Activated T-cell treated with anti-CD3 and anti-CD28 coated beads for 4 hours (primary cell): ENCODE results near the gene HELLS.
"Not testable (repeated sequence)": the region's sequence is repeated elsewhere in the genome, so short reads cannot be mapped to it uniquely, and the experiment has no call there.

Source experiments
- DNase-seq: peaks from one replicate; pipeline ENCODE4 v3.0.0-alpha.2; 2020

HELLS gene

DNA sequence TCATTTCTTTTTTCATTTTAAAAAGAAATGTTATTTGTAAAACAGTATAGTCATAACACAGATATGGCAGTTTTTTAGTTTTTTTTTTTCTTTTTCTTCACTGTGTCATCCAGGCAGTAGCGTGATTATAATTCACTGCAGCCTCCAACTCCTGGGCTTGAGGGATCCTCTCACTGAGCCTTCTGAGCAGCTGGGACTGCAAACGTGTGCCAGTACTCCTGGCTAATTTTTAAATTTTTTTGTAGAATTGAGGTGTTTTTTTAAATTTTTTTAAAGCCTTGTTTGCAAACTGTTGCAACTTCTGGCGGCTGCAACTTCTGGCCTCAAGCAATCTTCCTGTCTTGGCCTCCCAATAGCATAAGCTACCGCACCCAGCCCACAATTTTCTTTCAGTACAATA is 63.0 kb downstream of the HELLS start:
- DNase-seq = no peak

DNA sequence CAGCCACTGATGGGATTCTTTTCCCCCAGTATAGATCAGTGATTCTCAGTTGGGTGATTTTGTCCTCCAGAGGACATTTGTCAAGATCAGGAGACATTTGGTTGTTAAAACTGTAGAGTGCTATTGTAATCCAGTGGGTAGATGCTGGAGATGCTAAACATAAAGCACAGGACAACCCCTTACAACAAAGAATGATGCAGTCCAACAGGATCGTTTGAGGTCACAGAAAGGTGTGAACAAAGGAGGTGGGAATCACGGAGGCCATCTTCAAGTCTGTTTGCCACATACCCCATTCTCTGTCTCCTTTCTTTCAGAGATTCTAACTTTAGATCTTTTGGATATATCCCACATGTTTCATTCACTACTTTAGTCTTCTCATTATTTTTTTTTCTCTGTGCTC is 69.0 kb downstream of the HELLS start:
- no peak for DNase-seq

DNA sequence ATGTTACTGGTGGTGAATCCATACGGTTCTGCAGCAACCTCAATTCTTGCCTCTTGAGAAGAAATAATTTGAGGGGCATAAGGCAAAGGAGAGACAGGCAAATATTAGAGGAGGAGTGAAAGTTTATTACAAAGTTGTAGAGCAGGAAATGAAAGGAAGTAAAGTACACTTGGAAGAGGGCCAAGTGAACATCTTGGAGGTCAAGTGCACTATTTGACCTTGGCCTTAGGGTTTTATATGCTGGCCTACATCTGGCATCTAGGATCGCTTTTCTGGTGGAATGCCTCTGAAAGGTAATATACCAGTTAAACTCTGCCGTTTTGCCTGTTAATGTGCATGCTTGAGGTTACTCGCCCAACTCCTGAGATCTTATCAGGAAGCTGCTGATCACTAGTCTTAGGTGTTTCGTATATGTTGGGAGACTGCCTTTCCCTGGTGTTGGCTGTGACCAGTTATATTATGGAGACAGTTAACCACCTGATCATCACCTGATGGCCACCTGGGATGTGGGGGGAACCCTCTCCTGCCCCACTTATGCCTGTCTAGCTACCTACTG is 71.9 kb downstream of the HELLS start:
- DNase-seq = no peak

DNA sequence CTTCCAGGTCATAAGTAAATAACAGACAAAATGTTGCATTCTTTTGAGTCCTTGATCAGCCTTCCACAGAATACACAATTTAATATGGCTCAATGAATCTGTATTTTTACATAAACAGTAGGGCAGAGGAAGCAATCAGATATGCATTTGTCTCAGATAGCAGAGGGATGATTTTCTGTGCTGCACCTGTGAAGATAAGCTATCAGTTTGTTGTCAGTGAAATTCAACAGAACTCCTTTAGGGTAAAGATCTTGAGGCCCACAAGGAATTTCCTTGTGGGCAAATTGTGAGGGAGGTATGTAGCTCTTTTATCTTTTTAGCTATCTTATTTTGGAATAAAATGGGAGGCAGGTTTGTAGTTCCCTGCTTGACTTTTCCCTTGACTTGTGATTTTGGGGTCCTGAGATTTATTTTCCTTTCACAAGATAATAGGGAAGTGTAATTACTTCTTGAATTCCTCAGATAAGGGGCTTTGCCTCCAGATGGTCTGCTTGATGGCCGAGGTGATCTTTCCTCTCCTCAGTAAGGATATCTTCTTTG is 77.1 kb downstream of the HELLS start:
- DNase-seq = no peak

DNA sequence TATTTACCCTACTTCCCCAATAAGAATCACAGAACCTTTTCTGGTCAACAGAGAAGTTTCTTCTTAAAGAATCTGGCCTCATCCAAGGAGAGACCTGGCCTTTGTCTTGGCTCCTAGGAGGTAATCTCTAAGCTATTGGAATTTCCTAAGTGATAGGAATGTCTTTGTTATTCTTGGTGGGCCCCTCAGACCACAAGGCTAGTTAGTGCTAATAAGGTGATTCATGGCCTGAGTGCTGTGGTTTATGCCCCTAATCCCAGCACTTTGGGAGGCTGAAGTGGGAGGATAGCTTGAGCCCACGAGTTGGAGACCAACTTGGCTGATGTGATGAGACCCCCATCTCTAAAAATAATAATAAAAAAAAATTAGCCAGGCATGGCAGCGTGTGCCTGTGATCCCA is 78.0 kb downstream of the HELLS start:
- no peak for DNase-seq

DNA sequence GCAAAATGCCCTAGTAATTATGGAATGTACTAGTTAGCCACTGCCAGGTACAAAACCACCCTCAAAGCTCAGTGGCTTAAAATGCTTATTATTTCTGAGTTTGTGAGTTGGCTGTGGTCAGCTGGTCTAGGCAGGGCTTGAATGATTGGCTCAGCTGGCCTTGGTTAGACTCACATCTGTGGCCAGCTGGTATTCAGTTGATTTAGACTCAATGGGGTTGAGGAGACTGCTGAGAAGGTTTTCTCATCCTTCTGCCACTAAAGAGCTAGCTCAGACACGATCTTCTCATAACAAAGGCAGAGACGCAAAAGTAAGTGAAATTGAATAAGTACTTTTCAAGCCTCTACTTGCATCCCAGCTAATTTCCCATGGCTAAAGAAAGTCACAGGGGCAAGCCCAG is 80.9 kb downstream of the HELLS start:
- no peak for DNase-seq

DNA sequence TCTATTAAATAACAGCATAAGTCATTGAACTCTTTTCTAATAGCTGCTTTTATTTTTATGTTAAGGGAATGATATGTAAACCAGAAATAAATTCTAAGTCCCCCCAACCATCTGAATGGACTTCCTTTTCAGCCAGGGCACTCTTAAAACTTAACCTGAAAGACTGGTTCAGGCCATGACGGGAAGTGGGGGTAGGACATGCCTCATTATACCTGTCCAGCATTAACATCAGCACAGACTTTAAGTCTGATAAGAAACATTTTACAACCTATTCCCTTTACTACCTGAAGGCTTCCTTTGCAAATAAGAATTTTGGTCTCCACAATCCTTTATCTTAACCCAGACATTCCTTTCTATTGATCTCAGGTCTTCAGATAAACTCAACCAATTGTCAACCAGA is 81.9 kb downstream of the HELLS start:
- no peak for DNase-seq

DNA sequence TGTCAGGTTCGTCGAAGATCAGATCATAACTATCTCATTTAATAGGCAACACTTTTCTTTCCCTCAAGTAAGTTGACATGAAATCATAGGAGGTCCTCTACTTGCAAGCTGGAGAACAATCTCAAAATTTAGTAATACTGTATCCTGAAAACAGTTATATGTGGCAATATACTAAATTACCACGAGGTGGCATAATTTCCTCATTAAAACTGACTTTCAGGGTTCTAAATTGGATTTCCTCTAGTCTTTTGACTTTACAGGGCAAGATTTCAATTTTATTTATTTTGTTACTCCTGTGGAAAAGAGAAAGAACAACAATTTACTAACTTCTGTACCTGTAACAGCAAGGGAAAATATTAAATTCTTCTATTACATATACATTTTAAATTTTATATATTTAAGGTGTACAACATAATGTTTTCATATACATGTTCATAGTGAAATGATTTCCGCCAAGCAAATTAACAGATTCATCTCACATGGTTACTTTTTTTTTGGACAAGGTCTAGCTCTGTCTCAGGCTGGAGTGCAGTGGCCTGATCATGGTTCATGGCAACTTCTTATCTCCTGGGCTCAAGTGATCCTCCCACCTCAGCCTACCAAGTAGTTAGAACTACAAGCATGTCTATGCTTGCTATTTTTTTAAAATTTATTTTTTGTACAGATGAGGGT is 84.6 kb downstream of the HELLS start:
- no peak for DNase-seq

DNA sequence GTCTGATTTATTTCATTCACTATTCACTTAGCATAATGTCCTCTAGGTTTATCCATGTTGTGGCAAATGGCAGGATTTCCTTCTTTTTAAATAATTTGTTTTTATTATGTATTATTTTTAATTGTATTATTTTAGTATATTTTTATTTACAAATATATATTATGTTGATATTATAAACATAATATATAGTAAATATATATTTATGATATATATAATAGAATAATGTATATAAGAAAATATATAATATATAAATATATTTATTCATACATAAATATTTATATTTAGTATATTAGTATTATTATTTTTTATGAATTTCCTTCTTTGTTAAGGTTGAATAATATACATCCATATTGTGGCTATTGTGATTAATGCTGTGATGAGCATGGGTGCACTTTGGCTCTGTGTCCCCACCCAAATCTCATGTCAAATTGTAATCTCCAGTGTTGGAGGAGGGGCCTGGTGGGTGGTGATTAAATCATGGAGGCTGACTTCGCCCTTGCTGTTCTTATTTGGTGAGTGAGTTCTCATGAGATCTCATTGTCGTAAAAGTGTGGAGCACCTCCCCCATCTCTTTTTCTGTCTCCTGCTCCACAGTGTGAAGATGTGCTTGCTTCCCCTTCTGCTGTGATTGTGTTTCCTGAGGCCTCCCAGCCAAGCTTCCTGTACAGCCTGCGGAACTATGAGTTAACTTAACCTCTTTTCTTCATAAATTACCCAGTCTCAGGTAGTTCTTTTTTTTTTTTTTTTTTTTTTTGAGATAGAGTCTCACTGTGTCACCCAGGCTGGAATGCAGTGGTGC is 85.7 kb downstream of the HELLS start:
- DNase-seq = no peak

DNA sequence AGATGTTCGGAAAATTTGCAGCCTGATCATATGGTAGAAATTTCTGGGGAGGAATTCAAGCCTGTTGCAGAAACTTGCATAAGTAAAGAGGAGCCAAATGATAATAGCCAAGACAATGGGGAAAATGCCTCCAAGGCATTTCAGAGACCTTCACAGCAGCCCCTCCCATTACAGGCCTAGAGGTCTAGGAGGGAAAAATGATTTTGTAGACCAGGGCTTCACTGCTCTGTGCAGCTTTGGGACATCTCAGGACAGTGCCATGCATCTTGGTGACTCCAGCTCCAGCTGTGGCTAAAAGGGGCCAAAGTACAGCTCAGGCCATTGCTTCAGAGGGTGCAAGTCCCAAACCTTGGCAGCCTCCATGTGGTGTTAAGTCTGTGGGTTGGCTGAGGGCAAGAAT is 87.4 kb downstream of the HELLS start:
- DNase-seq = no peak

DNA sequence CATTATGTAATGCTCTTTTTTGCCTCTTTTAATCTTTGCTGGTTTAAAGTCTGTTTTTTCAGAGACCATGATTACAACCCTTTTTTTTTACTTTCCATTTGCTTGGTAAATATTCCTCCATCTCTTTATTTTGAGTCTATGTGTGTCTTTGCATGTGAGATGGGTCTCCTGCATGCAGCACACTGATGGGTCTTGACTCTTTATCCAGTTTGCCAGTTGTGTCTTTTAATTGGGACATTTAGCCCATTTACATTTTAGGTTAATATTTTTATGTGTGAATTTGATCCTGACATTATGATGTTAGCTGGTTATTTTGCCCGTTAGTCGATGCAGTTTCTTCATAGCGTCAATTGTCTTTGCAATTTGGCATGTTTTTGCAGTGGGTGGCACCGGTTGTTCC is 92.5 kb downstream of the HELLS start:
- DNase-seq = not testable (repeated sequence)

DNA sequence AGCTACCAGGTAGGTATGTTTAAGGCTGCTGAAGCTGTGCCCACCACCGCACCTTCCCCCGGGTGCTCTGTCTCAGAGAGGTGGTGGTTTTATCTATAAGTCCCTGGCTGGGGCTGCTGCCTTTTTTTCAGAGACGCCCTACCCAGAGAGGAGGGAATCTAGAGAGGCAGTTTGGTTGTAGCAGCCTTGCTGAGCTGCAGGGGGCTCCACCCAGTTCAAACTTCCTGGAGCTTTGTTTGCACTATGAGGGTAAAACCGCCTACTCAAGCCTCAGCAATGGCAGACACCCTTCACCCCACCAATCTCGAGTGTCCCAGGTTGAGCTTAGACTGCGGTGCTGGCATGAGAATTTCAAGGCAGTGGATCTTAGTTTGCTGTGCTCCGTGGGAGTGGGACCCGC is 94.3 kb downstream of the HELLS start:
- no peak for DNase-seq

DNA sequence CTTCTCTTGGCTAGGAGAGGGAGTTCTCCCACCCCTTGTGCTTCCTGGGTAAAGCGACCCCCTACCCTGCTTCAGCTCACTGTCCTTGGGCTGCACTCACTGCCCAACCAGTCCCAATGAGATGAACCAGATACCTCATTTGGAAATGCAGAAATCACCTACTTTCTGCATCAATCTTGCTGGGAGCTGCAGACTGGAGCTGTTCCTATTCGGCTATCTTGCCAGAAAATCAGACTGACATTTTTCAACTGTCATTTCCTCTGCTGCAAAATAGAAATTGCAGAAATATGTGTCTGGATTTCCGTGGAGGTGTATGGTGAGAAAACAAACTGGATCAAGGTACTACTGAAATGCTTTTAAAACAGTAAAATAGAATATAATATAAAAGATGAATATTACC is 95.0 kb downstream of the HELLS start:
- no peak for DNase-seq

DNA sequence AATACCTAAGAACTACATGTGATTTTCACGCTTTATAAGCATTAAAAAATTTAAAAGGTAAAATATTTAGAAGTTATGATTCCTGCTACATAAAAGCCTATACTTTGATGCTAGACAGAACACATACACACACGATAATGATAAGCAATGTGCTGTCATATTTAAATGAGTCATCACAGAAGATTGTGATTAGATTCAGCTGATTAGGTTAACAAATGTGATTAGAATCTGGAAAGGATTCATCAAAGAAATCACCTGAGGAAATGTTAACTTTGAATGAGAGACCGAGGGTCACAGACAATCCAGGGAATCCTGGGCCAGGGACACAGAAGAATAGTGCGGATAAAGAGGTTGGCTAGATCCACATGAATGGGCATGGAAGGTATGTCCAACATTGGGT is 95.9 kb downstream of the HELLS start:
- no peak for DNase-seq

DNA sequence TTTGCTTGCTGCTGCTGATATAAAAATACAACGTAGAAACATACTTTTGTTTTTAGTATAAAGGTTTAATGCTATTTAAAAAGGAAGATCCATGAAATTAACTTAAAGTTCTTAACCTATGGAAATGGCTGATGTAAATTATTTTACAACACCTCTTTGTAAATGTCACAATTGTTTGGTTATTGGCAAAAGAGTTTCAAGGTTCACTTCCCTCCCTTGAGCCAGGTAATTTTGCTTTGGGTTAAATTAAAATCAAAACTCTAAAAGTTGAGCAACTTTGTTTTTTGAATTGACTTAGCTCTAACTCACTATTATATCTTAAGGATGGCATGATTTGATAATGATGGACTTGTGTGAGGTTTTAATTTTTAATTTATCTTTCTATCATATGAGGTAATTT is 98.8 kb downstream of the HELLS start:
- no peak for DNase-seq

DNA sequence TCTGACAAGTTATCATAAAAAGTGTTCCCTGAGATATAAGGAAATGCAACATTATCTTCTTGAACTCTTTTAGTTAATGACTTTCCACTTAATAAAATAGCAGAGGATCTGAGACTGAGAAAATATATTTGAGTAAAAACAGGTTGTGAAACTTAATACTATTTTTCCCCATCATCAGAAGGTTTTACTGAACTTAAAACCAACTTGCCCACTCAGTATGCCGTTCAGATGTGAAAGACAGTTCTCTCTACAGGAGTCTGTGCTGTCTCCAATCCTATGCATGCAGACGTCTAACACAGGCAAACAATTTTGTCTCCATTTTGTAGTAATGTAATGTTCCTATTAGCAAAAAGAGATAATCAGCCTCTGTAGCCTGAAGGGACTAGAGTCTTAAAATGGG is 99.7 kb downstream of the HELLS start:
- DNase-seq = no peak
